ENCODE measurements around the gene TRMT1.

Gene TRMT1

DNA sequence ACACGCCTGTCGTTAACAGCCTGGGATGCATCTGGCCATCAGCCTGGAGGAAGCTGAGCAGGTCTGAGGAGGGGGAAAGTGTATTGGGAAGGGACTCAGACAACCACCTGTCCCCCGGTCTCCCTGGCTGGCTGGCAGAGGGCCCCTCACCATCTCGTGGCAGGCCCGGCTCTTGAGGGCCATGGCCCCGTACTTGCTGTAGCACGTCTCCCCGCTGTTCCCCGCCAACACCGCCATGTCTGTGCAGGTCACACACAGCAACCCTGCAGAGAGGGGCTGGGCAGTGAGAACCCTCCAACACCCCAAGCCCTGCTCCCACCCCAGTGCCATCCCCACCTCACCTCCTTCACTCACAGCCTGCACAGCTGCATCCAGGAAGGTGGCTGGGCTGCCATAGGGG lies 4.0 kb downstream of the TRMT1 start:
- TF ChIP-seq, protein P1, sequence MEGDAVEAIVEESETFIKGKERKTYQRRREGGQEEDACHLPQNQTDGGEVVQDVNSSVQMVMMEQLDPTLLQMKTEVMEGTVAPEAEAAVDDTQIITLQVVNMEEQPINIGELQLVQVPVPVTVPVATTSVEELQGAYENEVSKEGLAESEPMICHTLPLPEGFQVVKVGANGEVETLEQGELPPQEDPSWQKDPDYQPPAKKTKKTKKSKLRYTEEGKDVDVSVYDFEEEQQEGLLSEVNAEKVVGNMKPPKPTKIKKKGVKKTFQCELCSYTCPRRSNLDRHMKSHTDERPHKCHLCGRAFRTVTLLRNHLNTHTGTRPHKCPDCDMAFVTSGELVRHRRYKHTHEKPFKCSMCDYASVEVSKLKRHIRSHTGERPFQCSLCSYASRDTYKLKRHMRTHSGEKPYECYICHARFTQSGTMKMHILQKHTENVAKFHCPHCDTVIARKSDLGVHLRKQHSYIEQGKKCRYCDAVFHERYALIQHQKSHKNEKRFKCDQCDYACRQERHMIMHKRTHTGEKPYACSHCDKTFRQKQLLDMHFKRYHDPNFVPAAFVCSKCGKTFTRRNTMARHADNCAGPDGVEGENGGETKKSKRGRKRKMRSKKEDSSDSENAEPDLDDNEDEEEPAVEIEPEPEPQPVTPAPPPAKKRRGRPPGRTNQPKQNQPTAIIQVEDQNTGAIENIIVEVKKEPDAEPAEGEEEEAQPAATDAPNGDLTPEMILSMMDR (IDR thresholded peaks at IDR 0.05), result no peak
- no peak for DNase-seq (ENCODE audit: low spot score)
- H3K4me3 ChIP-seq, result no peak overlapping the region
- no peak overlapping the region for H3K27ac ChIP-seq

DNA sequence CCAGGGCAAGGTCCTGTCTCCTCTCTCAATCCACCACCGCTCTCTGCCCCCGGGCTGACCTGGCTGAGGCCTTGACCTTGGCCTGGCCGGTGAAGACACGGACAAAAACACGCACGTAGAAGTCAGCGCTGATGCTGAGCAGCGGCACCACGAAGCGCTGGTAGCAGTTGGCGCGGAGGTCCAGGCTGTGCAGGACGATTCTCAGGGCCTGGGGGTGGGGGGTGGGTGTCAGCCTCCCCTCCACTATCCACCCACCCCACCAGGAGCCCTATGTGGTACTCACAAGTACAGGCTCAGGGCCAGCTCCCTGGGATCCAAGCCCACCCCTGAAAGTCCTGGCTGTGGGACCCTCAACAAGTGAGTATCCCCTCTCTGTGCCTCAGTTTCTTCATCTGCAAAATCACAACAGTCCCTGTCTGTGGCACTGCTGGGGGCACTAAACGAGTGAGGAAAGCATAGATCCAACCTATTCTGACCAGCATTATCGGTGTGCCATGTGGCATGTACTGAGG lies 6.4 kb downstream of the TRMT1 start:
- DNase-seq (ENCODE audit: low spot score), result peak; percentile 67
- no peak overlapping the region for H3K27ac ChIP-seq
- TF ChIP-seq, protein P1 (IDR thresholded peaks at IDR 0.05), result no peak
- no peak overlapping the region for H3K4me3 ChIP-seq

DNA sequence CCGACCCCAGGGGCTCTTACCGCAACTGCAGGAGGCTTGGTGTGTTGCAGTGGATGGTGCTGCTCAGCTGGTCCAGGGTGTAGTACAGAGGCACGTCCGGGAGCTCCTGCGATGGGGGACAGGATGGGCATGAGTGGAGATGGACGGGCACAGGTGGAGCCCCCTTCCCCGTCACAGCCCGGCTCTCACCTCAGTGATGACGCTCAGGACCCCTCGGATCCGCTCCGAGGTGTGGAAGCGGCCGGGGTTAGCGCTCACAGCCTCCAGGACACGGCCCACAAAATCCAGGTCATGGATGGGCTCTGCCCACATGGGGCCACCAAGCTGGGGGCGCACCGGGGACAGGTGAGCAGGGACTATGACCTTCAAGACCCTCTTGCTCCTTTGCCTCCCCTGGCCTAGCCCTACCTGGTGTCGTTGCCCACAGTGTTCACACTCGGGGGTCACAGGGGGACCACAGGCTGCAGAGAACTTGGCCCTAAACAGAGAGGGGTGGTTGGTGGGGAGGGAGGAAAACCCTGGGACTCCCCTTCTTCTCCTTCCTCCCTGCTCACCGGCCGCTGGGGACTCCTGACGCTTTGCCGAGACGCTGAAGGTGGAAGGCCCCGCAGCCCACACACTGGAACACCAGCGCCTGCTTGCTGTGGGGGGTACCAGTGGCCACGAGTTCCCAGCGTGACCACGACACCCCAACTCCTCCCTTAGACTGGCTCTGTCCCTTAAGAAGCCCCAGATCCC lies 7.0 kb downstream of the TRMT1 start:
- DNase-seq (ENCODE audit: low spot score), result peak; percentile 67
- TF ChIP-seq, protein P1 (IDR thresholded peaks at IDR 0.05), result no peak

DNA sequence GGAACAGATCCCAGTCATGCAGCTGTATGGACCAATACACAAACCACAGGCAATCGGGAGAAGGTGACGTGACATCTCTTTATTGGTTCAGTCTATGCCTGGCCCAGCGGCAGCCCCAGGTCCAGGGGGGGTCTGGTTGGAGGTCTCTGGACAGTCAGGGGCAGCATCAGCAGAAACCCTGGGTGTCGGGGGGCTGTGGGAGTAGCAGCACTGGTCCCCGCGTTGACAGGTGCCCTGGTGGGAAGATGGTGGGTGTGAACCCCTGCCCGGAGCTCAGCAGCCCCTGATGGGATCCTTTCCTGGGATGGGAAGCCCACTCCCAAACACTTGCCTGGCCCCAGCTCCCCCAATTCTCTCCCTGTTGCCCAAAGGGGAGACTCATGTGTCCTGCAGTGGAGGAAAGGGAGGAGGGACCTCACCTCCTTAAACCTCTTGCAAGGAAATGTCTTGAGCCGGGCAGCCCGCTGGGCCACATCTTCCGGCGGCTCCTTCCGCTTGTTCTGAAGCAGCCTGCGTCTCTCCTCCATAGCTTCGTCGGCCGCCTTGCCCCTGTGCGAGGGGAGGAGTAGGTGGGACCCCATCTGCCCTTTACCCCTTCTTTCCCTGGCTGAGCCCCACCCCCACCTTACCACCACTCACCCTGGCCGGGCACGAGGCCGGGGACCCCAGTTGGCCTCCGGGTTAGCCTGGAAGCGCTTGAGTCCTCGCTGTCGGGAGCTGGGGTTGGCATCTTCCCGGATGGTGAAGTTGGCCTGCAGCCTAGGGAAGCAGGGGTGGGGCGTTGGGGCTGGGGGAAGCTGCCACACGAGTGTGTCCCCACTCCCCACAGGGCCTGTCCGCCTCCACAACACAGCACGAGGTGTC lies 11.5 kb downstream of the TRMT1 start:
- H3K27ac ChIP-seq, result peak overlapping the region in 1 of 2 donors; percentile 82
- no peak for DNase-seq (ENCODE audit: low spot score)
- H3K4me3 ChIP-seq, result peak overlapping the region; percentile 53
- TF ChIP-seq, protein P1 (IDR thresholded peaks at IDR 0.05), result no peak

More for the DNA sequence above, 7.0 kb downstream of the TRMT1 start:
- no peak overlapping the region for H3K4me3 ChIP-seq
- H3K27ac ChIP-seq, result no peak overlapping the region

DNA sequence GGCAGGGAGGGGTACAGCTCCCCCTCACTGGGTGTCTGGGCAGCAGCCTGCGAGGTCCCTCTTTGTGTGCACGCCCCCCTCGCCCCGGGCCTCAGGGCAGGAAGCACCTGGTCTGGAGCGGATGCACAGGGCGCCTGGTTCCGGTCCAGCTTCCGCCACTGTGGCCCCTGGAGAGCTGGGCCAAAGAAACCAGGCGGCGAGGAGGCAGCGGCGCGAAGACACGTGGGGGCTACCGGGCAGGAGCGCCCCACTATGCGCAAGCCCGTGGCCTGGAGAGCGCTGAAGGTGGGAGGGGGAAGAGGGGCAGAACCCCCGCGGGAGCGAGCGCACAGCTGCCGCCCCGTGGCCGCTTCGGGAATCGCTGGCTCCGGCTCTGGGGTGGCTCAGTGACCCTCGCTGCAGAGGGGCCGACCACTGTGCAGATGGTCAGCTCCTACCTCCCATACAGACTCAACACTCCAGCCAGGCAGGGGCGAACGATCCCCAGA lies 12.1 kb downstream of the TRMT1 start:
- peak overlapping the region; percentile 53 for H3K4me3 ChIP-seq
- DNase-seq (ENCODE audit: low spot score), result no peak
- H3K27ac ChIP-seq, result peak overlapping the region in 1 of 2 donors; percentile 82
- TF ChIP-seq, protein P1 (IDR thresholded peaks at IDR 0.05), result peak; percentile 61

DNA sequence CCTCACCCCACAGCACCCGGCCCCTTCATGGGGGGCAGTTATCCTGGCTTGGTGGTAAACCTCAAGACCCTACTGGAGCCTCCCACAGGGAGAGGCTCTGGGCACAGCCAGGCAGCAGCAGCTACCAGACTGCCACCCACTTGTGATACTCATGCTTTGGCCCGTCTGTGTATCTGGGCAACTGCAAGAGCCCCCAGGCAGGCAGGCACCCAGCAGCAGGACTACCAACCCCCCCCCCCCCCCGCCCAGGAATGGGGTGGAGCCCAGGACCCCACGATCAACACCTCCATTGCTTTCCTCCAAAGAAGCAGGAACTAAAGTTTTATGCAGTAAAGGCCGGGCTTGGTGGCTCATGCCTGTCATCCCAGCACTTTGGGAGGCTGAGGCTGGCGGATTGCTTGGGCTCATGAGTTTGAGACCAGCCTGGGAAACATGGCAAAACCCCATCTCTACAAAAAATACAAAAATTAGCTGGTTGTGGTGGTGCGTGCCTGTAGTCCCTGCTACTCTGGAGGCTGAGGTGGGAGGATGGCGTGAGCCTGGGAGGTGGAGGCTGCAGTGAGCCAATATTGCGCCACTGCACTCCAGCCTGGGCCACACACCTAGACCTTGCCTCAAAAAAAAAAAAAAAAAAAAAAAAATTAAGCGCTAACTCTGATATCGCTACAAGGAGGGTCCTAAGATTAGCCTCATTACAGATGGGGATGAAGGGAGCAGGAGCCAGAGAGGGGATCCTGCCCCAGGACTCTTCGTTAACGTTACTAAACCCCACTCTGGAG lies 12.8 kb downstream of the TRMT1 start:
- Histone ChIP-seq H3K4me3 (peak overlapping the region; percentile 69), H3K27ac (peak overlapping the region; percentile 85 to 95)
- TF ChIP-seq, protein P1 (IDR thresholded peaks at IDR 0.05), result no peak
- no peak for DNase-seq (ENCODE audit: low spot score)
